NCI-H774 (cell line): ENCODE data around the gene GDPD3.
A peak's percentile ranks its signal among the peaks of the same experiment; 100 is the strongest.

Source experiments
- DNase-seq: peaks from one replicate; lab custom pipeline; 2025; lab: John Stamatoyannopoulos, UW

GDPD3 gene

DNA sequence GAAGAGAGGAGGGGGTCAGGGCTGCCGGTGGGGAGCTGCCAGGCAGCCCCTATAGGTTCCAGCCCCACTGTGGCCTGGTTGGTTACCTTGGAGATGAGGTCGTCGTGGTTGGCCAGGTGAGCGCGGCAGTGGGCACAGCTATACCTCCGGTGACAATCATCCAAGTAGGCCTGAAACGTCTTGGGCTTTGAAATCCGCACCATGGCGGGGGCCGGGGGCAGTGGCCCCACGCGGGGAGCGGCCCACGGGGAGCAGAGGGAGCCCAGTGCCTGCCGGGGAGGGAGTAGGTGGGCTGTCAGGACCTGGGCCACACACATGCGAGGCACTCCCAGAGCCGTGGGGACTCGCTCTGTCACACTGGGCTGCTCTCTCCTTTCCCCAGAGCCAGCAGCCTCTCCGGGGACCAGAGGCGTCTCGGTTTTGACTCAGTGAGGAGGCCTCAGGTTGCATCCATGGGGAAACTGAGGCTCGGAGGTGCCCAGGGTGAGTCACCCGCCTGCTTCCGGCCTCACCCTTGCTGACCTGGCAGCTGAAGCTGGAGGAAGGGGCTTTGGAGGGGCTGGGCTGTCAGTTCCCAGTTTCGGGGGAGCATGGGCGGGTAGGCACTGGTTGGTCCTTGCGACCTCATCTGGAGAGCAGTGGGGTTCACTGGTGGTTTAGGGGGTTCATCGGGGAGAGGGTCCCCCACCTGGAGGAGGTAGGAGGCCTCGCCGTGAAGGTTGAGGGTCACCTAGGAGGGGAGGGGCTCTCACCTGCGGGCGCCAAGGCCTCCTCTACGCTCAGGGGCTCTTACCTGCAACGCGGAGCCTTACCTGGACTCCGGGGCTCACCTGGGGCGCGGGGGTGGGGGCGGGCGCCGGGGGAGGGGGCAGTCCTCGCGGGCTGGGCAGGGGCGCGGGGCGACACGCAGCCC is 17.9 kb downstream of the GDPD3 start:
- no peak for DNase-seq

DNA sequence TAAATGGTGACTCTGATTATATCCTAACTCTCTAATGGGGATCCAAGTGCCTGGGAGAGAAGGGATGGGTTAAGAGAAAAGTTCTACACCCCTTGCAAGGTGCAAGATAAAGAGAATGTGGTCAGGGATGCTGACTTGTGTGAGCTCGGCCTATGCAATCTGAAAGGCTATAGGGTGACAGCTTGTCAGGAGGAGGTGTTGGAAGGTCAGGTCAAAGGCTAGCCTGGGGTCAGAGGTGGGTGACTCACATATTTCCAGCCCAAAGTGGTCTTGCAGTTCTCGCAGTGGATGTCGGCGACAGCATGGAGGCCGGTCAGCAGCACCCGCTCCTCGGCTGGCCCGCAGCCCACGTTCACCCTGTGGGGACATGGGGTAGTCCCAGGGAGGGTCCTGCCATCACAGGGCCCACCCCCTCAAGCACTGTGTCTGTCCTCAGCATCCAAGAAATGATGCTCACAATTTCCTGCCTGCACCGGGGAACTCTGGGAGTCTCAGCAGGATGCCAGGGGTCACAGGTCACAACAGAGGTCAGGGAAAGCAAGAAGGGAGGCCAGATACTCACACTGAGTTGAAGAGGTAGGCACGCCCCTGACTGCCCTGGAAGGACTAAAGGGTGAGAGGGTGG is 18.7 kb downstream of the GDPD3 start:
- no peak for DNase-seq

DNA sequence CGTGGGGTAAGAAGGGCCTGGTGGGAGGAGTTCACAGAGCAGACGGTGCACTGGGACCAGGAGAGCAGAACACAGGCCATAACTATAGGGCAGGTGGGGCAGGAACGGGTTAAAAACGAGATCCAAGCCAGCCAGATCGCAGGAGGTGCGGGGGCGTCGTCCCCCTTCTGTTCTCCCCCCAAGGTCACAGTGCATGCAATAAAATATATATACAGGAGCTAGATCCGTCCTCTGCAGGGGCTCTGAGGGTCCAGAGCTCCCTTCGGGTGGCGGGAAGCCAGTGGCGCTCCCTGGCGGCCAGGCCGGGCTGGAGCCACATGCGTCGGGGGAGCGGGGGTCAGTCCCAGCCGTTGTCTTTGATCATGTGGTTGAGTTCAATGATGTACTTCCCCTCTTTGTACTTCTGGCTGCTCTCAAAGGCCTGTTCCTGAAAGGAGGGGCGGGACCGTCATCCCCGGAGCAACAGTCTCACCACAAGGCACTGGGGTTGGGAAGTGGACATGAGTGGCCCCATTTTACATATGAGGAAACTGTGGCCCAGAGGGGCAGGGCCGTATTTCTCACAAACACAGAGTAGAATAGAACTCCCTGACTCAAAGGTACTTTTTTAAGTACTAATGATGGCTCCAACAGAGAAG is 20.8 kb downstream of the GDPD3 start:
- DNase-seq = peak; percentile 75

DNA sequence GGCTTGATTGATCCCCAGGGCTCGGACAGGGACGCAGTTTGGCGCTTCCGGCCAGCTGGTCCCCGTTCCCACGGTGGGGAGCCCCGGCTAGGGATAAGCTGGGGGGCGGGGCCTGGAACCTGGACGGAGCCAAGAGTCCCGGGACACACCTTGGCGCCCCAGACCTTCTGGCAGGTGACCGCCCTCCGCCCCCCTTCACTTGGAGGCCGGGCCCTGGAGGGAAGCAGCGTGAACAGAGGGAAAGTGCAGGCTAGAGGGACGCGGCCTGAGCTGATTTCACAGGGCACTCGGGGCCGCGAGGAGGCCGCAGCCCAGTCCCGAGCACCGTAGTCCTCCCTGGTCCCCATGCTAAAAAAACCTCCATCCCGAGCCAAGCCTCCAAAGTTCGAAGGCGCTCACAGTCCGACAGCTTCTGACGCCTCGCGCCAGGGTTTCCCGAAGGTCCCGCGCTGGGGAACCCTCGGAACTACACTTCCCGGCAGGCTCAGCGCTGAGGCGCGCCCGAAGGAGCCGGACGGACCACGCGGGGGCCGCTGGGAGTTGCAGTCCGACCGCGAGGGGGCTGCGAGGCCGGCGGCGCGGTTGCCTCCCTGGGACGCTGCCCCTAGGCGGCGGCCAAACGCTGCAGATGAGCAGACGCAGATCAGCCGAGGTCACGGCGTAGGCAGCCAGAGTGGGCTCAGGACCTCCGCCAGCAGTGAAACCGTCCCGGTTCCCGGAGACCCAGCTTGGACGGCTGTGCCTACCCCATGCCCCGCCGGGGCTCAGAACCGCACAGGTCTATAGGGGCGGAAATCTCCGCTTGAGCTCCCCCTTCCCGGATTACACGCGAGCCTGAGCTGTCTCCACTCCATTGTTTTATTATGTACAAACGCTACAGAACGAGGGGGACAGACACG is 21.6 kb downstream of the GDPD3 start, which contains the start of gene TBX6:
Gene TBX6 (minus strand): TSS at position 451 of the 899 bp plus-strand sequence. CDS start 731 bp downstream, outside the sequence.
- DNase-seq = peak; percentile 89

DNA sequence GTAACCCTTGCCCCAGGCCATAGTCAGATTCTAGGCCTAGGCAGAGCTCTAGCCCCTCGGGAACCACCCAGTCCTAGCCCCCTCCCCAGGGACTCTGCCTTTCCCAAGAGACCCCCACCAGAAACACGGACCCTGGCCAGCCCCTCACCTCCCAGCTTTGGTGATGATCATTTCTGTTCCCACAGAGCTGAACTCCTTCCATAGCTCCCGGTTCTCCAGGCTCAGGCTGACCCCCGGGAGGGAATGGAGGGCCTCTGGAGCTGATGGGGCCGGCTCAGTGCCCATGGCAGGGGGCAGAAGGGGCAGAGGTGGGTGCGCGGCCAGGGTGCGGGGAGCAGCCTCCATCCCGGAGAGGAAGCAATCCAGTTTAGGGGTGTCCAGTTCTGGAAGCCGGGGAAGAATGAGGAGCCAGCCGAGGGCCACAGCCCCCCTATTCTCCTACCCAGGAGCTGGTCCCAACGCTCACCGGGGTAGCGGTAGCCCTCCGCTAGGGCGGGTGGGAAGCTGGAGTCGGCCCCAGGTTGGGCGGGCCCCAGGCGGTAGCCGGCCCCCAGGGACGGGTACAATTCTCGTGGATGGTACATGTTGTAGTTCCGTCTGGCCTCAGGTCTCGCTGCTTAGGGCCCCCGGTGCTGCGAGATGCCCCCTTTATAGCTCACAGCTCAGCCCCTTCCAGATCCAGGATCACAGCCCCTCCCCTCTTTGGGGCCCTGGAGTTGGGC is 22.6 kb downstream of the GDPD3 start:
- DNase-seq = no peak

DNA sequence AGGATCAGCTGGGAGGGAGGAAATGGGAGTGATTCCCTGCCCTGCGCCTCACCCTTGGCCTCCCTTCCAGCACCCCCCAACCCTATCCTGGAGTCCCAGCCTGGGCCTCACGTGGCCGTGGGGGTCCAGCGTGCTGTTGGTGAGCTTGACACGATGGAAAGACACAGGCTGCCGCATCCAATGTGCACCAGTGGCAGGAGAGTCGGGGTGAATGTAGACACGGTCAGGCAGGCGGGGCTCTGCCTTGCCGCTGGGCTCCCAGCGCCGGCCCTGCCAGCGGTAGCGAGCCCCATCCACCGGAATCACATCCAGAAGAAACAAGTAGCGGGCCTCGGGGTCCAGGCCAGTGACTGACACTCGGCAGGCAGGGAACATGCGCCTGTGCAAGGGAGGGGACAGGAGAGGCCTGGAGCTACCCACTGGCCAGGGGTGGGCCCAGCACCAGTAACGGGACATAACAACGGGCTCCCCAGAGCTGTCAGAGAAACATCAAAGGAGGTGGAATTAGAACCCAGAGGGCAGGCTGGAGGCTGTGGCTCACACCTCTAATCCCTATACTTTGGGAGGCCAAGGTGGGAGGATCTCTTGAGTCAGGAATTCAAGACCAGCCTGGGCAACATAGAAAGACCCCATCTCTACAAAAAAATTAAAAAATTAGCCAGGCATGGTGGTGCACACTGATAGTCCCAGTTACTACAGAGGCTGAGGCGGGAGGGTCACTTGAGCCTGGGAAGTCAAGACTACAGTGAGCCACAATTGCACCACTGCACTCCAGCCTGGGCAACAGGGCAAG is 24.3 kb downstream of the GDPD3 start:
- DNase-seq = no peak

DNA sequence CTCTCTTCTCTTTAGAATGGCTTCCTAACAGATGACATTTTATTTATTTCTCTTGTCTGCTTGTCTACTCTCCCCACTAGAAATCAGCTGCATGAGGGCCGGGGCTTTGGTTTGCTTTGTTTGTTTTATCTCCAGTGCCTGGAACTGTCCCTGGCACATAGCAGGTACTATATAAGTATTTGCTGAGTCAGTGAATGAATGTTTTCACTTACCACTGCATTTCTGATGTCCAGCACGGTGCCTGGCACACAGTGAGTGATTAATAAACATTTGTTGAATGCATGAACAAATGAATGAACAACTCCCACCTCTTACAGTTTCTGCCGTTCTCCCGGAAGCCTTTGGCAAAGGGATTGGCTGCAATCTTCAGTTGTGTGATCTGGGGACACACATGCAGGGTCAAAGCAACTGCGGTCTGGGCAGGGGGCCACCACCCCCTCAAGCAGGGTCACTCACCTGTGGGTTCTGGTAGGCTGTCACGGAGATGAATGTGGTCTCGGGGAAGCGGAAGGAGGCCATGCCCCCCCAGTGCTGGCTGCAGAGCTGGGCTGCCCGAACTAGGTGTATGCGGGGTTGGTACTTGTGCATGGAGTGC is 25.0 kb downstream of the GDPD3 start:
- no peak for DNase-seq

DNA sequence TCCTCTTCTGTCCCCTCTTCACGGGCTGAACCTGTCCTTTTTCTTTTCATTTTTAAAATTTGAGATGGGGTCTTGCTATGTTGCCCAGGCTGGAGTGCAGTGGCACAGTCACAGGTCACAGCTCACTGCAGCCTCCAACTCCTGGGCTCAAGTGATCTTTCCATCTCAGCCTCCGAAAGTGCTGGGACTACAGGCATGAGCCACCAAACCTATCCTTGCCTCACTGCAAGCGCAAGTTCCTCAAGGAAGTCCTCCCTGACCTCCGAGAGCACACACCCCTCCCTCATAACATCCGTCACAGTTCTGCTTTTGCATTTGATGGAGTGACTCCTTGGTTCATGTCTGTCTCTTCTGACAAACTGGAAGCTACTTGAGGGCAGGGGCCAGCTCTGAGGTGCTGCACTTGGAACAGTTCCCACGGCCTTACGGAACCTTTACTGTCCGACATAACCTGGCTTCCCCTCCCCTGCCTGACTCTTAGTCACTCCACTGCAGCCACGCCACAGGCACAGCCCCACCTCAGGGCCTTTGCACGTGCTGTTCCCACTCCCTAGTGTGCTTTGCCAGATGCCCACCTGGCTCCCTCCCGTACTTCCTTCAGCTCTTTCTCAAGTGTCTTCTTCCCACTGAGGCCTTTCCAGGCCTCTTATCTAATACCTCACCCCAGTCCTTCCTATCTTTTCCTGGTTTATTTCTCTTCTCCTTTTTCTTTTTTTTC is 26.0 kb downstream of the GDPD3 start:
- no peak for DNase-seq

DNA sequence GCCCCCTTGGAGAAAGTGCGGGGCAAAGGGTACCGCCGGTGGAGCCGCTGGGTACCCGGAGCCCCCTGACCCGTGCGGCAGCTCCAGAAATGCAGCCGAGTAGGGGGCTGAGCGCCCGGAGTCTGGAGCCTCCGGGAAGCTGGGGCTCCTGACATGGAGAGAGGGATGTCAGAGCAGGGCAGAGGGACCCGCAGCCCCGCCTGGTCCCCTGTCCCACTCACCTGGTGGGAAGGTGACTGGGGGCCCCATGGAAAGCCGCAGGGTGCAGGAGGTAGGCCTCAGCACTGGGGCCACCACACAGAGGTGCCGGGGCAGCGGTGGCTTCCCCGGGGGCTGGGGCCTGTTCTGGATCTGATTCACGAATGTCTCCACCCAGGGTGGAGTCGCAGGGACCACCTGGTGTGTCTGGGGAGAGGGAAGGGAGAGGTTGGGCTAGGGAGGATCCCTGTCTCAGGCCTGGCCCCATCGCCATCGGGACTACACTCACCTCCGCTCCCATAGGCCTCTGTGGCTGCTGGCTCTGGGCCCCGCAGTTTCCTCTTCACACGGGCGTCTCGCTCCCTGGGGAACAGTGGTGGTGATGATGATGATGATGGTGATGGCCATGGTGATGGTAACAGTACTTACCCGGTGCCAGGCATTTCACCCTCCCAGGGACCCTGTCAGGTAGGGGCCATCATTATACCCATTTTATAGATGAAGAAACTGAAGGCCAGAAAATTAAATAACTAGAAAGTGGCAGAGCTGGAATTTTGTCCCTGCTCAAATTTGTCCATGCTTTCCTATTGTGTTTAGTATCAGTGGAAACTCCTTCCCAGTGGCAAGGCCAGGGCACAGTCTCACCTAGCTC is 26.8 kb downstream of the GDPD3 start:
- no peak for DNase-seq

DNA sequence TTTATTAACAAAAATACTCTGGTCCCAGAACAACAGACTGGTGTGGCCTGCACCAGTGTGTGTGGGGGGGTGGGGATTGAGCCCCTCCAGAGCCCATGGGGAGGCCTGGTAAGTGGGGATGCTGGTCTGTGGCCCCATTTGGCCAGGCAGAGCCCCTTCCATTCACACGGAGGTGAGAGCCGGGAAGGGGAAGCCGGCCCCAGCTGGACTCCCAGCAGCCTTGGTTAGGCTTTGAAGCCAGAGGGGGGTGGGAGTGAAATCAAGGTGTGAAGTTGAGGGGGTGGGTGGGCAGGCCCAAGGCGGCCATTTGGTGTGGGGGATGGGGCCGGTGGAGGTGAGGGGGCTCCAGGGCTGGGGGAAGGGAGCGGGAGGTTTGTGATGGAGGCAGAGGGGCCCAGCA is 27.5 kb downstream of the GDPD3 start:
- DNase-seq = no peak

DNA sequence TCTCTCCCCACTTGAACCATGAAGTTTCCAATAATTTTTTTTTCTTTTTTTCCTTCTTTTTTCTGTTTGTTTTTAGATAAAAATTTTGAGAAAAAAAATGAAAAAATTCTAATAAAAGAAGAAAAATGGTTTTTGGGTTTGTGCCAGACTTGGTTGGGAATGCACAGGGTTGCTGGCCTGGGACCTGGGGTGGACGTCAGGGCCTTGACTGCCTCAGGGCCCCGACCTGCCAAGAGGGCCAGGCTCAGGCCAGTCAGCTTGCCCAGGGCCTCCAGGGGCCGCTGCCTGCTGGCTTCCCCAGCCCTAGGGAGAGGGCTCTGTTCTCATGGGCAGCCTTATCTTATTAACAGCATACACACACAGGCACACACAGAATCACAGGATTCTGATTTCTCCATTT is 28.1 kb downstream of the GDPD3 start:
- DNase-seq = no peak

DNA sequence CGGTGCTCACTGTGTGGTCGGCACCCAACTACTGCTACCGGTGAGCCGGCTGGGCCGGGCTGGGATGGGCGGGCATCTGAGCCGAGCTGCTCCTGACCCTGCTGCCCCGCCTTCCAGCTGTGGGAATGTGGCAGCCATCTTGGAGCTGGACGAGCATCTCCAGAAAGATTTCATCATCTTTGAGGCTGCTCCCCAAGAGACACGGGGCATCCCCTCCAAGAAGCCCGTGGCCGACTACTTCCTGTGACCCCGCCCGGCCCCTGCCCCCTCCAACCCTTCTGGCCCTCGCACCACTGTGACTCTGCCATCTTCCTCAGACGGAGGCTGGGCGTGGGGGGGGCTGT is 28.5 kb downstream of the GDPD3 start:
- DNase-seq = no peak

DNA sequence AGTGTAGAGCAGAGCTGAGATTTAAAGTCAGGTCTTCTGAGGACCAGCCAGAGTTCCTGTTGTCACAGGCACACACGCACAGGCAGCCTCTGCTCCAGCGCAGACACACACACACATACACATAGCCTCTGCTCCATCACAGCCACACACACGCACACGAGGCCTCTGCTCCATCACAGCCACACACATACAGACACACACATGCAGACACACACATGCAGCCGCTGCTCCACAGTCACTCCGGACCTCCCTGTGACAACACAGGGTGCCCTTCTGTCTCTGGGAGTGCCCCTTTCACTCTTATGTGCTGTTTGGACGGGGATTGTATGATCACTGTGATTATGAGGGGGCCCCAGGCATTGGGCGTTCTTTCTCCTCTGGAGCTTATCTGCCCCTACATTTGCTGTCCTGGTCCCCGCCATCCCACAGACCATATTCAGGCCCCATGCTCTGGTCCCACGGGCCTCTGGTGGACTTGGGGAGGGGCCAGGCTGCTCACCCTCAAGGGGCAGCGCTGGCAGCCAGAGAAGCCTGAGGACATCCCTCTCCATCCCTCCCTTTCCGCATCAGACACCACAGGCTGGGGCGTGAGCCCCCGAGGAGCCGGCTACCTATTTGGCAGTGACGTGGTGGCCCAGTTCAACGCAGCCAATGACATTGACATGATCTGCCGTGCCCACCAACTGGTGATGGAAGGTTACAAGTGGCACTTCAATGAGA is 29.1 kb downstream of the GDPD3 start:
- no peak for DNase-seq

DNA sequence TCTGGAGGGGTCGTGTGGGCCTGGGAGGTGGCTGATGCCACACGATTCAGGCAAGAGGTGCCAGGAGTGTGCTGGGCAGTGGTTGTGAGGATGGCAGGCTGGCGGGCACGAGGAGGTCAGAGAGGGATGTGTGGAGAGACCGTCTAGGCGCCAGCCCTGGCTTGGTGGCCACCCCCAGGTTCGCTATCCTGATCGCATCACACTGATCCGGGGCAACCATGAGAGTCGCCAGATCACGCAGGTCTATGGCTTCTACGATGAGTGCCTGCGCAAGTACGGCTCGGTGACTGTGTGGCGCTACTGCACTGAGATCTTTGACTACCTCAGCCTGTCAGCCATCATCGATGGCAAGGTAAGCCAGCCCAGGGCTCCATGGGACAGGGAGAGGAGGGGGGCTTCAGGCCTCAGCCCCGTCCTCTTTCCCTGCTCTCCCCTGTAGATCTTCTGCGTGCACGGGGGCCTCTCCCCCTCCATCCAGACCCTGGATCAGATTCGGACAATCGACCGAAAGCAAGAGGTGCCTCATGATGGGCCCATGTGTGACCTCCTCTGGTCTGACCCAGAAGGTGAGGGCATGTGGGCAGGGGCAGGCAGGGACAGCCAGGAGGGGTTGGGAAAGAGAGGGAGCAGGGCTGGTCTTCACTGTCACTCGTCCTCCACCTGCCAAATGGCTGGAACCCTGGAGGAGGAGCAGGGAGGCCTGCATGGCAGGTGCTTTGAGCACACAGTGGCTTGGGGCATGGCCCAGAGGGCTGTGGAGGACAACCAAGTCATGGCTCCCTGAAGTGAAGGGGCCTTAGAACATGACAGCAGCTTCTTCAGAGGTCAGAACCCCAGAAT is 29.9 kb downstream of the GDPD3 start:
- DNase-seq = no peak

DNA sequence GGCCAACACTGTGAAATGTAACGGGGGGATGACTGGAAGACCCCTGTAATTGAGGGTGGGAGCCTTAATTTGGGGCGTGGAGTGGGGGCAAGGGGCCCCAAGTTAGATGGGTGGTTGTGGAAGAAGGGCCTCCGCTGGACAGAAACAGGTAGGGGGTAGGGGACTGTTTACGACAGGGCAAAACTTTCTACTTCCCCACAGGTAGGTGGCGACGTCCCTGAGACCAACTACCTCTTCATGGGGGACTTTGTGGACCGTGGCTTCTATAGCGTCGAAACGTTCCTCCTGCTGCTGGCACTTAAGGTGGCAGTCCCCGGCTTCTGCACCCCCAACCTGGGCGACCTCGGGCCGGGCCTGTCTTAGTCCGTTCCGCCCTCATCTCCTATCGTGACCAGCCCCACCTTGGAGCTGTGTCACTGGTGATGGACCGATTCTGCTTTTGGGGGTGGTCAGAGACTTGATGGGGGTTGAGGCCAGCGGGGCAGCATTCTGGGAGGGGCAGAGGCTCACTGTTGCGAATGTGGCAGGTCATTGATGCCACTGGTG is 30.7 kb downstream of the GDPD3 start:
- no peak for DNase-seq

DNA sequence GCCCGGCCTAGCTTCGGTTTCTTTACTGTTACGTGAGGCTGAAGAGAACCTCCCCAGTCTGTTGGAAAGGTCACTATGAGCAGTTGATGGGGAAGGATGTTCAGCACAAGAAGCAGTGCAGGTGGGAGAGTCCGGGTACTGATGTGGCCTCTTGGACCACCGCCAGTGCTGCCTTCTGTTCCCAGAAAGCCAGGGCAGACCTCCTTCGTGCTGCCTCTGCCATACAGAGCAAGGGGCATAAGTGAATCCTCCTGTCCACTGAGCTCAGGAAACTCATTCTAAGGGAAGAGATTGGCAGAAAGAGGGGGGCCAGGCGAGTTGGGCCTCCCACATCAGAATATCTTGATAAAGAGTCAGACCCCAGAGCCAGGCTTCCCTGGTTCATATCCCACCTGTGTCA is 33.9 kb downstream of the GDPD3 start:
- no peak for DNase-seq

DNA sequence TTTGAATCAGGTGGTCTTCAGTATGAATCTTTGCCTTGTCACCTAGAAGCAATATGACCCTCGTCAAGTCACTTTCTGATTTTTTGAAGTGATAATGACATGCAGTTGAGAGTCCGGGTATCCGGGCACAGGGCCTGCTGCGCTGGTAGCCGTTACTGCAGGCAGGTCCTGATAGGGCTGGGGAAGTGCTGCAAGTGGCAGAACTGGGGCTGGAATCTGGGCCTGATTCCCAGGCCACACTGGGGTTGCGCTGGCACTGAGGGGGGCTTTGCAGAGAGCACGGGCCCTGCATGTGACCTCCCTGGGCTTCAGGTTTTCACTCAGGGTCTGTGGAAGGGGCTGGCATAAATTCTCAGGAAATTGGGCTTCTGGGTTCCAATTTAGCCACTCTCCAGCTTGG is 34.6 kb downstream of the GDPD3 start:
- no peak for DNase-seq
